Measurements from ENCODE around the gene PCMTD2.

DNA sequence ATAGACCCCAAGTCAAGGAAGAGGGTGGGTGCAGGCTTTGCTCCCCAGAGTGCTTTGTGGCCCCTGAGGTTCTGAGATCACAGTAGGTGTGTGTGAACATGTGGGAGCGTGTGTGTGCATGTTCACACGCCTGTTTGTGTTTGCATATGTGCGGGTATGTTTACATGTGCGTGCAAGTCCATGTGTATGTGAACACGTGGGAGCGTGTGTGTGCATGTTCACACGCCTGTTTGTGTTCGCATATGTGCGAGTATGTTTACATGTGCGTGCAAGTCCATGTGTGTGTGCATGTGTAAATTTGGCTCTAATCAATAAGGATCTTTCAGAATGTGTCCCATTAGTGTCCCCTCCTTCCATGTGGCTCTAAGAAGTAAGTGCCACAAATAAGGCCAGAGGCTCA is 41.4 kb upstream of the PCMTD2 start:
- TF ChIP-seq, protein P1, sequence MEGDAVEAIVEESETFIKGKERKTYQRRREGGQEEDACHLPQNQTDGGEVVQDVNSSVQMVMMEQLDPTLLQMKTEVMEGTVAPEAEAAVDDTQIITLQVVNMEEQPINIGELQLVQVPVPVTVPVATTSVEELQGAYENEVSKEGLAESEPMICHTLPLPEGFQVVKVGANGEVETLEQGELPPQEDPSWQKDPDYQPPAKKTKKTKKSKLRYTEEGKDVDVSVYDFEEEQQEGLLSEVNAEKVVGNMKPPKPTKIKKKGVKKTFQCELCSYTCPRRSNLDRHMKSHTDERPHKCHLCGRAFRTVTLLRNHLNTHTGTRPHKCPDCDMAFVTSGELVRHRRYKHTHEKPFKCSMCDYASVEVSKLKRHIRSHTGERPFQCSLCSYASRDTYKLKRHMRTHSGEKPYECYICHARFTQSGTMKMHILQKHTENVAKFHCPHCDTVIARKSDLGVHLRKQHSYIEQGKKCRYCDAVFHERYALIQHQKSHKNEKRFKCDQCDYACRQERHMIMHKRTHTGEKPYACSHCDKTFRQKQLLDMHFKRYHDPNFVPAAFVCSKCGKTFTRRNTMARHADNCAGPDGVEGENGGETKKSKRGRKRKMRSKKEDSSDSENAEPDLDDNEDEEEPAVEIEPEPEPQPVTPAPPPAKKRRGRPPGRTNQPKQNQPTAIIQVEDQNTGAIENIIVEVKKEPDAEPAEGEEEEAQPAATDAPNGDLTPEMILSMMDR (conservative IDR thresholded peaks at IDR 0.05; ENCODE audit: low read depth, low read length), result no peak
- TF ChIP-seq EZH2 (IDR thresholded peaks at IDR 0.05; ENCODE audit: borderline replicate concordance, low read depth, low read length, poor library complexity, severe bottlenecking), result no peak
